CD1c-positive myeloid dendritic cell (primary cell): ENCODE data around the gene RUNDC3A.

ENCODE experiments used
- DNase-seq: peaks from one replicate; pipeline ENCODE4 v3.0.0-alpha.2; 2016; ENCODE audit errors: extremely low spot score

The RUNDC3A gene

DNA sequence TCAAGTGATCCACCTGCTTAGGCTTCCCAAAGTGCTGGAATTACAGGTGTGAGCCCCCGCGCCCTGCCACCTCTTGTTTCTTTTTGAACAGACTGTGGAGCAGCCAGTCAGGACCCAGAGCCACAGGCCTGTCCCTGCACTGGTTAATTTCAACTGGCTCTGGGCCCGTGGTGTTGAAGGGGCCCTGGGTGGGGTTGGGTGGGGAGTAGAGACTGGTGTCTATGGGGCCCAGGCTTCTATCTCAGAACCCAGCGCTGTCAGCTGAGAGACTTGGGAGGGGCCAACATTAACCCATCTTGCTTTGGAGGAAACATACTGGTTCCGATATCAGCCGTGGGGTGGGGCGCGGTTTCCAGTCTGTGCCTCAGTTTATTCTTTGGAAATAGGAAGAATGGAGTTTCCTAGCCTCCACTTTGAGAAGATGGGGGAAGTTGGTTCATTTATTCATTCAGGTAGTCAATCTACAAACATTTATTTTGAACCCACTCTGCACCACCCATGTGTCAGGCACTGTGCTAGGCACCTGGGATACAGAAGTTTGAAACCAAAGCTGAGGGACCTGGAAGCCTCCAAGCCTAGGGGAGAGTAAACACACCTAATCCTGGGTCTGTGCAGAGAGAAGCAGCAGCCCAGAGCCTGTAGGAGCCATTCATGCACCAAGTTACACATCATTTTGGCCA lies 24.9 kb upstream of the RUNDC3A start:
- DNase-seq = no peak

- no peak for DNase-seq
Observed at GRCh38 chr17:44284024-44284400, 24.4 kb upstream of the RUNDC3A start.

DNA sequence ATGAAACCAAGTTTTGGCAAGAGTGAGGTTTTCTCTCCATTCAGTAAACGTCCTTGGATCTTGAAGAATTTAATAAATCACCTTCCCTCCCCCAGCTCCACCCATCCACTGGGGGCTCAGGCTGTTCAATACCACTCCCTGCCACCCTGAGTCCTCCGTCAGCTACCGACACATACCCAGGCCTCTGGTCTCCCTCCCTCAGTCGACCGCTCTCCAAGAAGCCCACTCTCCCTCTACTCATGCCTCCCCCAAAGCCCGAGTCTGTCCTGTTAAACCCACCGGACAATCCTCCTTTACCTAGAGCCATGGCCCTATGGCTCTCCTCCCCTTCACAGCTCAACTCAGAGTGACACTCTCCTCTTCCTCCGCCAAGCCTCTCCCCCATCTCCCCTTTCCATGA lies 20.8 kb upstream of the RUNDC3A start:
- no peak for DNase-seq

DNA sequence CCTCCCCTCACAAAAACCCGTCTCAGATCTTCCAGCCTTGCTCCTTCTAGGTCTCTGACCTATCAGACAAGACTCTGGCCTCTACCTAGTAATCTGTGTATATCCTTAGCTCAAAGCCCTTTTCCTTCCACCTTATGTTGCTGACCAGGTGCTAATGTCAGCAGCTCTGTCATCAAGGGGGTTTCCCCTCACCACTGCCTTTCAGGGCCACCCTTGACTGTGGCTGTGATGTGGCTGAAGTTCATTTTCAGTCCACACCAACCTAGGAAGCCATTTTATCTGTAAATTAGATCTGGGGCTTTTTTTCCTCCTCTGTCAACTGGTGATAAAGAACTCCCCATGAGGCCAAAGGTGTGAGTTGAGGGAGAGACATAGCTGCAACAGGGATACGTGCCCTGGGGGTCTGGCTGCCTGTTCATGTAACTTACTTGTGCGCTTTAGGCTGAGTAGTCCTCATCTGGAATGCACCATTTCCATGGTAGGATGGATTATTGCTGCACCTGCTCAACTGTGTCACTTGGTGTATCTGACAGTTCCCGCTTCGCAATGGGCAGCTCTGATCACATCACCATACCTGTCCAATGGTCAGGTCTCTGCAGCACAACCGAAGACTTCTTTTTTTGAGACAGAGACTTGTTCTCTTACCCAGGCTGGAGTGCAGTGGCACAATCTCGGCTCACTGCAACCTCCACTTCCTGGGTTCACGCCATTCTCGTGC lies 14.7 kb upstream of the RUNDC3A start:
- DNase-seq = no peak

GRCh38 chr17:44297975-44298374 lies 10.4 kb upstream of the RUNDC3A start:
- no peak for DNase-seq

DNA sequence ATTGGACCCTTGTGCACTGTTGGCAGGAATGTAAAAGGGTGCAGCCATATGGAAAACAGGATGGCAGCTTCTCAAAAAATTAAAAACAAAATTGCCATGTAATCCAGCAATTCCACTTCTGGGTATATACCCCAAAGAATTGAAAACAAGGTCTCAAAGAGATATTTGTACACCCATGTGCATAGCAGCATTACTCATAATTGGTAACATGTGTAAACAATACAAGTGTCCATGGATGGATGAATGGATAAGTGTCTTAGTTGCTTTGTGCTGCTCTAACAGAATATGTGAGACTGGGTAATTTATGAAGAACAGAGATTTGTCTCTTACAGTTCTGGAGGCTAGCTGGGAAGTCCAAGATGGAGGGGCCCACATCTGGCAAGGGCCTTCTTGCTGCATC lies 3.8 kb upstream of the RUNDC3A start:
- no peak for DNase-seq

- DNase-seq = no peak
Observed at GRCh38 chr17:44307387-44308186, 814 bp upstream of the RUNDC3A start.

DNA sequence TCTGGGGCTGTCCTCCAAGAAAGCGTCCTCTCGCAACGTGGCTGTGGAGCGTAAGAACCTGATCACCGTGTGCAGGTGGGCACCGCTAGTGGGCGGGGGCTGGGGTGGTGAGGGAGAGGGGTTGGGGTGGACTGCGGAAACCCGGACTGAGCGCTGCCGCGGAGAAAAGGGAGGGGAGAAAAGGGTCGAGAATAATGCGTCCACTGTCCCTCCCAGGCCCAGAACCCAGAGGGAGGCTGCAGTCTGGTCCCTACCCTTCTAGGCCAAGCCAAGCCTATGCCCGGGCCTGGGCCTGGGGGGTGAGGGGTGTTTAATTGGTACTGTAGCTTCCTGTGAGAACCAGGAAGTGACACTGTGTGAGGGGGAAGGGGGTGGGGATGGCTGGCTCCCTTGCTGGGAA lies 464 bp downstream of the RUNDC3A start:
- DNase-seq = no peak

- DNase-seq = no peak
Observed at GRCh38 chr17:44309472-44309871, 1.1 kb downstream of the RUNDC3A start.

- DNase-seq = no peak
Observed at GRCh38 chr17:44310188-44310587, 1.8 kb downstream of the RUNDC3A start.

GRCh38 chr17:44310609-44311376 lies 2.4 kb downstream of the RUNDC3A start:
- no peak for DNase-seq

- DNase-seq = no peak
Observed at GRCh38 chr17:44311562-44312181, 3.3 kb downstream of the RUNDC3A start.

GRCh38 chr17:44312396-44313104 lies 4.1 kb downstream of the RUNDC3A start:
- DNase-seq = no peak

- no peak for DNase-seq
Observed at GRCh38 chr17:44314031-44314430, 5.6 kb downstream of the RUNDC3A start.

- no peak for DNase-seq
Observed at GRCh38 chr17:44314524-44314868, 6.1 kb downstream of the RUNDC3A start.

GRCh38 chr17:44314869-44315661 lies 6.7 kb downstream of the RUNDC3A start:
- peak; percentile 44 for DNase-seq

GRCh38 chr17:44315760-44316731 lies 7.6 kb downstream of the RUNDC3A start:
- no peak for DNase-seq

DNA sequence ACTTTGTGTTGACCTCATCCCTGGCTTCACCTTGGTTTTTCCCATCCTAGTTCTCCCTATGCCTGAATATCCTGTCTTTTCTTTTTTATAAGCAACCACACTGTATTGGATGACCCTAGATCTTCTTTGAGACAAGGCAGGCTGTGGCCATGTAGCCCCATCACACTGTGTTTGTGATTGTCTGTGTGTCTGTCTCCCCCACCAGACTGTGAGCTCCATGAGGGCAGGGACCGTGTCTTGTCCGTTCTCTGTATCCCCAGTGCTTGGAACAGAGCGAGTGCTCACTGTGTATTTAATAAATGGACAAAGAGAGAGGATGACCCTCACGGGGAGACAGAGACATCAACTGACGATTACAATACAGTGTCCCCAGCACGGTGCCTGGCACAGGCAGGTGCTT lies 9.1 kb downstream of the RUNDC3A start:
- no peak for DNase-seq
